SU-DHL-6 (cell line): ENCODE measurements around the gene DLD.

Source experiments
- EZH2phosphoT487 ChIP-seq: fragments of 200-600 bp; sonication (generic), shearing (Covaris generic); conservative IDR thresholded peaks from 2 replicates; pipeline ENCODE4 v1.6.1; 2018; ENCODE audit warnings: mild to moderate bottlenecking, antibody characterized with exemption, low read length, moderate library complexity, mixed read lengths
- TF ChIP-seq, protein P1 (sequence below): fragments of 200-600 bp; sonication (generic); IDR thresholded peaks from one replicate; pipeline ENCODE4 v1.5.1; 2017; ENCODE audit warnings: antibody characterized with exemption, mild to moderate bottlenecking, low read length, moderate library complexity; ENCODE audit not compliant: insufficient read depth, poor library complexity, severe bottlenecking

DNA sequence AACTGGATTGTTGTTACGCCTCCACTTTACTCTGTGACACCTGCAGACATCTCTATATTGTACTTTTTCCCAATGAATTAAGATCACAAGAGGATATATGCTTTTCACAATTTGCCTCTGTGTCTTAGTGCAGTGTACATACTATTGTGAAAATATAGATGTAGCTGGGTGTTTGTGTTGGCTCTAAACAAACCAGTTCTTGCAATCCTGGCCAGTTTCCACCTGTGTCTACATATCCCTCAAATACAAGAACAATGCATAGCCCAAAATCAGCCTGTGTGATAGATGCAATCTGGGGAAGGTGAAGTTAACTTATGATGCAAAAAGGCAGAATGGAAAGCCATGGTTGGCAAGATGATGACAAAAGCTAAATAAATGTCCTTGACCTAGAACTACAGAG lies 36.5 kb upstream of the DLD start:
- TF ChIP-seq, protein P1, sequence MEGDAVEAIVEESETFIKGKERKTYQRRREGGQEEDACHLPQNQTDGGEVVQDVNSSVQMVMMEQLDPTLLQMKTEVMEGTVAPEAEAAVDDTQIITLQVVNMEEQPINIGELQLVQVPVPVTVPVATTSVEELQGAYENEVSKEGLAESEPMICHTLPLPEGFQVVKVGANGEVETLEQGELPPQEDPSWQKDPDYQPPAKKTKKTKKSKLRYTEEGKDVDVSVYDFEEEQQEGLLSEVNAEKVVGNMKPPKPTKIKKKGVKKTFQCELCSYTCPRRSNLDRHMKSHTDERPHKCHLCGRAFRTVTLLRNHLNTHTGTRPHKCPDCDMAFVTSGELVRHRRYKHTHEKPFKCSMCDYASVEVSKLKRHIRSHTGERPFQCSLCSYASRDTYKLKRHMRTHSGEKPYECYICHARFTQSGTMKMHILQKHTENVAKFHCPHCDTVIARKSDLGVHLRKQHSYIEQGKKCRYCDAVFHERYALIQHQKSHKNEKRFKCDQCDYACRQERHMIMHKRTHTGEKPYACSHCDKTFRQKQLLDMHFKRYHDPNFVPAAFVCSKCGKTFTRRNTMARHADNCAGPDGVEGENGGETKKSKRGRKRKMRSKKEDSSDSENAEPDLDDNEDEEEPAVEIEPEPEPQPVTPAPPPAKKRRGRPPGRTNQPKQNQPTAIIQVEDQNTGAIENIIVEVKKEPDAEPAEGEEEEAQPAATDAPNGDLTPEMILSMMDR = no peak
- TF ChIP-seq EZH2phosphoT487 = no peak
